ENCODE results near the gene TRAF6.
"Not testable (repeated sequence)": the region's sequence is repeated elsewhere in the genome, so short reads cannot be mapped to it uniquely, and the experiment has no call there.

The TRAF6 gene

GRCh38 chr11:36510594-36510942 lies 496 bp upstream of the TRAF6 start:
- TF ChIP-seq GATA1 (IDR thresholded peaks at IDR 0.05; ENCODE audit: low read depth, low read length) (no peak), POLR2A (IDR thresholded peaks at IDR 0.05; ENCODE audit: low read length) (no peak)
- no peak for DNase-seq

GRCh38 chr11:36509201-36509639 lies 852 bp downstream of the TRAF6 start:
- peak; percentile 69 to 71 for DNase-seq
- TF ChIP-seq POLR2A (IDR thresholded peaks at IDR 0.05; ENCODE audit: low read length) (no peak), GATA1 (IDR thresholded peaks at IDR 0.05; ENCODE audit: low read depth, low read length) (no peak)

GRCh38 chr11:36508743-36509142 lies 1.3 kb downstream of the TRAF6 start:
- TF ChIP-seq POLR2A (IDR thresholded peaks at IDR 0.05; ENCODE audit: low read length): no peak
- no peak for TF ChIP-seq GATA1 (IDR thresholded peaks at IDR 0.05; ENCODE audit: low read depth, low read length)
- peak; percentile 26 to 38 for DNase-seq

GRCh38 chr11:36507824-36508489 lies 2.1 kb downstream of the TRAF6 start:
- TF ChIP-seq POLR2A (IDR thresholded peaks at IDR 0.05; ENCODE audit: low read length): no peak
- peak in 1 of 2 experiments; percentile 39 for DNase-seq

GRCh38 chr11:36501236-36501635 lies 8.8 kb downstream of the TRAF6 start:
- TF ChIP-seq POLR2A (IDR thresholded peaks at IDR 0.05; ENCODE audit: low read length) (no peak), GATA1 (IDR thresholded peaks at IDR 0.05; ENCODE audit: low read depth, low read length) (no peak)
- no peak for DNase-seq

GRCh38 chr11:36500315-36500721 lies 9.8 kb downstream of the TRAF6 start:
- DNase-seq: peak in 1 of 2 experiments; percentile 18
- no peak for TF ChIP-seq GATA1 (IDR thresholded peaks at IDR 0.05; ENCODE audit: low read depth, low read length)
- no peak for TF ChIP-seq POLR2A (IDR thresholded peaks at IDR 0.05; ENCODE audit: low read length)

- DNase-seq: no peak
- TF ChIP-seq GATA1 (IDR thresholded peaks at IDR 0.05; ENCODE audit: low read depth, low read length) (no peak), POLR2A (IDR thresholded peaks at IDR 0.05; ENCODE audit: low read length) (no peak)
These were observed 10.8 kb downstream of the TRAF6 start for GRCh38 chr11:36499315-36499714.

GRCh38 chr11:36498721-36499120 lies 11.4 kb downstream of the TRAF6 start:
- no peak for DNase-seq

GRCh38 chr11:36493332-36493731 lies 16.7 kb downstream of the TRAF6 start:
- TF ChIP-seq GATA1 (IDR thresholded peaks at IDR 0.05; ENCODE audit: low read depth, low read length) (no peak), POLR2A (IDR thresholded peaks at IDR 0.05; ENCODE audit: low read length) (no peak)
- no peak for DNase-seq

More at GRCh38 chr11:36498721-36499120, 11.4 kb downstream of the TRAF6 start:
- TF ChIP-seq GATA1 (IDR thresholded peaks at IDR 0.05; ENCODE audit: low read depth, low read length) (no peak), POLR2A (IDR thresholded peaks at IDR 0.05; ENCODE audit: low read length) (no peak)

GRCh38 chr11:36492724-36493304 lies 17.3 kb downstream of the TRAF6 start:
- TF ChIP-seq GATA1 (IDR thresholded peaks at IDR 0.05; ENCODE audit: low read depth, low read length) (no peak), POLR2A (IDR thresholded peaks at IDR 0.05; ENCODE audit: low read length) (no peak)
- DNase-seq: peak; percentile 68 to 81

GRCh38 chr11:36490026-36490806 lies 19.9 kb downstream of the TRAF6 start:
- TF ChIP-seq GATA1 (IDR thresholded peaks at IDR 0.05; ENCODE audit: low read depth, low read length) (no peak), POLR2A (IDR thresholded peaks at IDR 0.05; ENCODE audit: low read length) (no peak)
- no peak for DNase-seq

- no peak for TF ChIP-seq GATA1 (IDR thresholded peaks at IDR 0.05; ENCODE audit: low read depth, low read length)
- no peak for TF ChIP-seq POLR2A (IDR thresholded peaks at IDR 0.05; ENCODE audit: low read length)
These were observed 22.0 kb downstream of the TRAF6 start for GRCh38 chr11:36488096-36488495.

GRCh38 chr11:36487619-36488018 lies 22.5 kb downstream of the TRAF6 start:
- TF ChIP-seq GATA1 (IDR thresholded peaks at IDR 0.05; ENCODE audit: low read depth, low read length) (no peak), POLR2A (IDR thresholded peaks at IDR 0.05; ENCODE audit: low read length) (no peak)
- DNase-seq: no peak

More at GRCh38 chr11:36488096-36488495, 22.0 kb downstream of the TRAF6 start:
- DNase-seq: no peak

GRCh38 chr11:36485298-36486002 lies 24.6 kb downstream of the TRAF6 start:
- DNase-seq: no peak
- no peak for TF ChIP-seq GATA1 (IDR thresholded peaks at IDR 0.05; ENCODE audit: low read depth, low read length)
- TF ChIP-seq POLR2A (IDR thresholded peaks at IDR 0.05; ENCODE audit: low read length): no peak

GRCh38 chr11:36483042-36483441 lies 27.0 kb downstream of the TRAF6 start:
- not testable (repeated sequence) for DNase-seq

All from erythroblast (primary cell).